22Rv1 (cell line): ENCODE measurements around the gene TBC1D22A.

Experiments
- CTCF ChIP-seq: fragments of 450-650 bp; IDR thresholded peaks from 2 replicates; pipeline ENCODE4 v1.5.1; 2017; ENCODE audit warnings: mild to moderate bottlenecking
- ZFX ChIP-seq: fragments of 450-650 bp; IDR thresholded peaks from 2 replicates; pipeline ENCODE4 v1.6.1; 2017; ENCODE audit warnings: antibody characterized with exemption, borderline replicate concordance

GRCh38 chr22:46961591-46962295 lies 199.3 kb downstream of the TBC1D22A start:
- no peak for TF ChIP-seq CTCF
- no peak for TF ChIP-seq ZFX
